Loucy (cell line): Measurements from ENCODE around the gene LEF1.

Experiments
- EZH2phosphoT487 ChIP-seq: fragments of 200-600 bp; IDR thresholded peaks from 2 replicates; pipeline ENCODE4 v1.6.1; 2018; ENCODE audit warnings: antibody characterized with exemption, mild to moderate bottlenecking, moderate library complexity, borderline replicate concordance
- TF ChIP-seq, protein P1 (sequence below): fragments of 200-600 bp; sonication (generic); conservative IDR thresholded peaks from 2 replicates; pipeline ENCODE4 v1.5.1; 2014; ENCODE audit warnings: mild to moderate bottlenecking, antibody characterized with exemption, low read length

GRCh38 chr4:108081256-108081655, 87.5 kb downstream of the LEF1 start:
- TF ChIP-seq, protein P1, sequence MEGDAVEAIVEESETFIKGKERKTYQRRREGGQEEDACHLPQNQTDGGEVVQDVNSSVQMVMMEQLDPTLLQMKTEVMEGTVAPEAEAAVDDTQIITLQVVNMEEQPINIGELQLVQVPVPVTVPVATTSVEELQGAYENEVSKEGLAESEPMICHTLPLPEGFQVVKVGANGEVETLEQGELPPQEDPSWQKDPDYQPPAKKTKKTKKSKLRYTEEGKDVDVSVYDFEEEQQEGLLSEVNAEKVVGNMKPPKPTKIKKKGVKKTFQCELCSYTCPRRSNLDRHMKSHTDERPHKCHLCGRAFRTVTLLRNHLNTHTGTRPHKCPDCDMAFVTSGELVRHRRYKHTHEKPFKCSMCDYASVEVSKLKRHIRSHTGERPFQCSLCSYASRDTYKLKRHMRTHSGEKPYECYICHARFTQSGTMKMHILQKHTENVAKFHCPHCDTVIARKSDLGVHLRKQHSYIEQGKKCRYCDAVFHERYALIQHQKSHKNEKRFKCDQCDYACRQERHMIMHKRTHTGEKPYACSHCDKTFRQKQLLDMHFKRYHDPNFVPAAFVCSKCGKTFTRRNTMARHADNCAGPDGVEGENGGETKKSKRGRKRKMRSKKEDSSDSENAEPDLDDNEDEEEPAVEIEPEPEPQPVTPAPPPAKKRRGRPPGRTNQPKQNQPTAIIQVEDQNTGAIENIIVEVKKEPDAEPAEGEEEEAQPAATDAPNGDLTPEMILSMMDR = no peak
- no peak for TF ChIP-seq EZH2phosphoT487
